IPS-20b (cell line): ENCODE data around the gene ETV2.
"Not testable (repeated sequence)": the region's sequence is repeated elsewhere in the genome, so short reads cannot be mapped to it uniquely, and the experiment has no call there.

Source experiments
- H3K27ac ChIP-seq: one replicate; pipeline ENCODE4 v1.5.1; 2013; ENCODE audit warnings: low read length
- H3K27me3 ChIP-seq: 2 replicates; pipeline ENCODE4 v1.6.1; 2013; ENCODE audit warnings: mild to moderate bottlenecking, low read length, inconsistent platforms; ENCODE audit not compliant: insufficient read depth
- H3K36me3 ChIP-seq: 2 replicates; pipeline ENCODE4 v1.6.1; 2013; ENCODE audit warnings: low read depth, mild to moderate bottlenecking, inconsistent platforms, low read length, moderate library complexity; ENCODE audit not compliant: insufficient read depth
- H3K4me1 ChIP-seq: 2 replicates; pipeline ENCODE4 v1.6.1; 2013; ENCODE audit warnings: mild to moderate bottlenecking, control low read depth, inconsistent platforms, low read length, moderate library complexity; ENCODE audit not compliant: insufficient read depth
- H3K4me3 ChIP-seq: 2 replicates; pipeline ENCODE4 v1.5.1; 2013; ENCODE audit warnings: mild to moderate bottlenecking, low read length, inconsistent platforms
- H3K9ac ChIP-seq: 2 replicates; pipeline ENCODE4 v1.6.1; 2013; ENCODE audit warnings: low read depth, mild to moderate bottlenecking, inconsistent platforms, low read length, moderate library complexity
- H3K9me3 ChIP-seq: 2 replicates; pipeline ENCODE4 v1.6.1; 2013; ENCODE audit warnings: mild to moderate bottlenecking, low read depth, low read length, inconsistent platforms; ENCODE audit not compliant: insufficient read depth

The ETV2 gene

GRCh38 chr19:35663981-35664380 lies 22.4 kb downstream of the ETV2 start:
- Histone ChIP-seq H3K9ac (no peak overlapping the region), H3K4me1 (no peaks in the 10 kb centered on the region; the same call in 1 of the 2 replicates), H3K36me3 (peaks cover 3% of the 10 kb centered on the region; the same call in 1 of the 2 replicates), H3K4me3 (no peak overlapping the region), H3K27ac (no peak overlapping the region), H3K27me3 (peaks cover 2% of the 10 kb centered on the region; the same call in 1 of the 2 replicates), H3K9me3 (no peaks in the 10 kb centered on the region)

DNA sequence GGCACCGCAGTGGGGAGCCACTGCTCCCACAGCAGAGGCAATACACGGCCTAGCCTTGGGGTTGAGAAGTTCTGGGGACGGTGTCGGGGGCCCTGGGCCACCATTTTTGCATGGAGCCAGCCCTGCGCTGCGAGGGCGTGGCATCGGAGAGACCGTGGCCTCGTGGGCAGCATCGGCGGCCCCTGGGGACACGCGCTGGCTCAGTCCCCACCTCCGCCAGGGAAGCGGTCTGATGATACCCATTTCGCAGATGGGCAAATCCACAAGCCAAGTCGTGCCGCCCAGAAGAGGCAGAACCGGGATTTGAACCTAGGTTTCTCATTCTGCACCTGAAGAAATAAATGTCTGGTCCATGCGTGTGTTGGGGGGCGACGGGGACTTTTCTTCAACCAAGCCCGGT lies 23.6 kb downstream of the ETV2 start:
- Histone ChIP-seq H3K27ac (no peak overlapping the region), H3K9ac (no peak overlapping the region), H3K4me3 (no peak overlapping the region), H3K27me3 (peaks cover 11% of the 10 kb centered on the region), H3K36me3 (no peaks in the 10 kb centered on the region), H3K9me3 (no peaks in the 10 kb centered on the region), H3K4me1 (no peaks in the 10 kb centered on the region; the same call in 1 of the 2 replicates)

GRCh38 chr19:35665604-35666003 lies 24.1 kb downstream of the ETV2 start:
- Histone ChIP-seq H3K36me3 (no peaks in the 10 kb centered on the region), H3K4me3 (no peak overlapping the region), H3K9me3 (no peaks in the 10 kb centered on the region), H3K4me1 (no peaks in the 10 kb centered on the region; the same call in 1 of the 2 replicates), H3K27ac (no peak overlapping the region), H3K9ac (no peak overlapping the region), H3K27me3 (peaks cover 11% of the 10 kb centered on the region)

GRCh38 chr19:35666251-35666913 lies 24.8 kb downstream of the ETV2 start, which contains the start of gene UPK1A:
UPK1A (plus strand) TSS chr19:35666517; CDS start chr19:35666813, 296 bp downstream.
- Histone ChIP-seq H3K27me3 (peaks cover 11% of the 10 kb centered on the region), H3K9me3 (no peaks in the 10 kb centered on the region), H3K4me3 (no peak within 1 kb of the TSS), H3K9ac (no peak within 1 kb of the TSS), H3K27ac (no peak within 1 kb of the TSS), H3K4me1 (no peaks in the 10 kb centered on the region; the same call in 1 of the 2 replicates), H3K36me3 (no peaks in the 10 kb centered on the region)

GRCh38 chr19:35669566-35669965 lies 28.0 kb downstream of the ETV2 start:
- H3K4me3 ChIP-seq: no peak overlapping the region
- H3K9ac ChIP-seq: no peak overlapping the region
- H3K9me3 ChIP-seq: no peaks in the 10 kb centered on the region
- peaks cover 36% of the 10 kb centered on the region for H3K27me3 ChIP-seq
- H3K27ac ChIP-seq: no peak overlapping the region
- no peaks in the 10 kb centered on the region for H3K4me1 ChIP-seq
- H3K36me3 ChIP-seq: no peaks in the 10 kb centered on the region

DNA sequence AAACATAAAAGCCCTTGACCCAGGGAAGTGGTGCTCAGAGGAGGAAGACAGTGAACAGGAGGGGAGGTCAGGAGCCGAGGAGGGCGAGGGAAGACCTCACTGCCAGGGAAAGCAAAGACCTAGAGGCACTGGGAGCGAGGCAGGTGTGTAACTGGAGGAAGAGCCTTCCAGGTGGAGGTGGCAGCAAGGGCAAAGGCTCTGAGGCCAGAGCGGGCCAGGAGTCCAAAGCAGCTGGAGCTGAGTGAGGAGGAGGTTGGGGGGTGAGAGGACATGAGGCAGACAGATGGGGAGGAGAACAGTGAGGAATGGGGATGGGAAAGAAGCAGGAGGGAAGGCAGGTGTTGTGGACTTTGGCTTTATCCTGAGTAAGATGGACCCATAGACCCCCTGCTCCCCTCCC lies 28.4 kb downstream of the ETV2 start:
- Histone ChIP-seq H3K36me3 (no peaks in the 10 kb centered on the region), H3K27me3 (peaks cover 36% of the 10 kb centered on the region), H3K9me3 (no peaks in the 10 kb centered on the region), H3K4me3 (no peak overlapping the region), H3K27ac (no peak overlapping the region), H3K4me1 (no peaks in the 10 kb centered on the region), H3K9ac (no peak overlapping the region)

DNA sequence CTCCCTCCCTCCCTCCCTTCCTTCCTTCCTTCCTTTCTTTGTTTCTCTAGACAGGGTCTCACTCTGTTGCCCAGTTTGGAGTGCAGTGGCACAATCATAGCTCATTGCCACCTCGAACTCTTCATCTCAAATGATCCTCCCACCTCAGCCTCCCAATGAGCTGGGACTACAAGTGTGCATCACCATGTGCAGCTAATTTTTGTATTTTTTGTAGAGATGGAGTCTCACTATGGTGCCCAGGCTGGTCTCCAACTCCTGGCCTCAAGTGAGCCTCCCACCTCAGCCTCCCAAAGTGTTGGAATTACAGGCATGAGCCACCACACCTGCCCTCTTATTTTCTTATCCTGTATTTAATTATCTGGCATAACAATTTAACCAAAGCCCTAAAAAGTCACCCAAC lies 29.1 kb downstream of the ETV2 start:
- H3K9me3 ChIP-seq: no peaks in the 10 kb centered on the region
- H3K9ac ChIP-seq: no peak overlapping the region
- no peak overlapping the region for H3K4me3 ChIP-seq
- H3K27me3 ChIP-seq: peaks cover 36% of the 10 kb centered on the region
- no peaks in the 10 kb centered on the region for H3K4me1 ChIP-seq
- no peak overlapping the region for H3K27ac ChIP-seq
- H3K36me3 ChIP-seq: no peaks in the 10 kb centered on the region

DNA sequence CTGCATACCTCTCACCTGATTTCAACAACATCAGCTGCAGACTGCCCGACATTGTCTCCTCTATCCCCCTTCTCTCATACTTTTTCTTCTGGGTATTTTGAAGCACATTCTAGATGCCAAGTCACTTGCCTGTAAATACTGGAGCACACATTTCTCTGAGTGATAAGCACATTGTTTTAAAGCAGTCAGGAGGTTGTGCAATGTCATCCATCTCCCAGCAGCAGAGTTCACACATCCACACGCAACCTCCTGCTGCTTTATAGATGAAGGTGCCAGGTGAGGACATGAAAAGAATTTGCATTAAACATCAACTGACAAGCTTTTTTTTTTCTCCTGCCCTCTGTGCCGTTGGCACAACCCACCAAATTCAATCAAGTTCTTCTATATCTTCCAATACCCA lies 30.3 kb downstream of the ETV2 start:
- H3K27me3 ChIP-seq: peaks cover 36% of the 10 kb centered on the region
- H3K9me3 ChIP-seq: no peaks in the 10 kb centered on the region
- no peak overlapping the region for H3K4me3 ChIP-seq
- H3K4me1 ChIP-seq: no peaks in the 10 kb centered on the region
- no peak overlapping the region for H3K9ac ChIP-seq
- no peak overlapping the region for H3K27ac ChIP-seq
- H3K36me3 ChIP-seq: no peaks in the 10 kb centered on the region

DNA sequence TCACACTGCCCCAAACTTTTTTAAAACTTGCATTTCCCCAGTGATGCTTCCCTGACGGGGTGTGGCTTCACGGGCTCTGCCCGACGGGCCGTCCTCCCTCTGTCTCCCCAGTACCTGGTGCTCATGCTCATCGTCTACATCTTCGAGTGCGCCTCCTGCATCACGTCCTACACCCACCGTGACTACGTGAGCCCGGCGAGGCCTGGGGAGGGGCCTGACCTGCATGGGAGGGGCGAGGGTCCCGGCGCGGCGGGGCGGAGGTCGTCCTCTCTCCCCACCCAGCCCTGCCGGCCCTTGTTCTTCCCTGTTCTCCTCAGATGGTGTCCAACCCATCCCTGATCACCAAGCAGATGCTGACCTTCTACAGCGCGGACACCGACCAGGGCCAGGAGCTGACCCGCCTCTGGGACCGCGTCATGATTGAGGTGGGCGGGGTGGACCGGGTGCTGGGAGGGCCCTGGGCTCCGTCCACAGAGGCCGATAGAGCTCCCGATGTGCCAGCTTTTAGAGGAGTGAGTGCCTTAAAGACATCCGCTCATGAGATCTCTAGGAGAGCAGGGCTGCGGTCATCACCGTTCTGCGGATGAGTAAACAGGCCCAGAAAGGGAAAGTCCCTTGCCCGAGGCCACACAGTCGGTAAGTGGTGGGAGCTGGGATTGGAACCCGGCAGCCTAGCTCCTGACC lies 31.7 kb downstream of the ETV2 start:
- Histone ChIP-seq H3K9ac (peak overlapping the region; percentile 38; the same call in 1 of the 2 replicates), H3K4me1 (no peaks in the 10 kb centered on the region), H3K36me3 (no peaks in the 10 kb centered on the region), H3K9me3 (no peaks in the 10 kb centered on the region), H3K27ac (no peak overlapping the region), H3K4me3 (peak overlapping the region; percentile 75), H3K27me3 (peaks cover 36% of the 10 kb centered on the region)

DNA sequence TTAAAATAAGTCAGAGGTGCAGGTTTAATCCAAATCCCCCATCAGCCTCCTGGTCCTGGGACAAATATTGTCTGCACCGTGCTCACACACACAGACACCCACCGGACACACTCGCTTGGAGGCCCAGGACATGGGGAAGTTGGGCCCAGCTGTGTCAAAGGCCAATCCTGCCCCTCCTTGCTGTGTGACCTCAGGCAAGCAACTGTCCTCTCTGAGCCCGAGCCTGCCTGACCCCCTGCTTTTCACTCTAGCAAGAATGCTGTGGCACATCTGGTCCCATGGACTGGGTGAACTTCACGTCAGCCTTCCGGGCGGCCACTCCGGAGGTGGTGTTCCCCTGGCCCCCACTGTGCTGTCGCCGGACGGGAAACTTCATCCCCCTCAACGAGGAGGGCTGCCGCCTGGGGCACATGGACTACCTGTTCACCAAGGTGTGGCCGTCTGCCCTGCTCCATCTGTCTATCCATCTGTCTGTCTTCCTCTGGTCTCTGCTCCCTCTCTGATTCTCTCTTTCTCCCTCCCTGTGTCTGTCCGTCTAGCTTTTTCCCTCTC lies 34.1 kb downstream of the ETV2 start:
- H3K4me1 ChIP-seq: no peaks in the 10 kb centered on the region
- H3K4me3 ChIP-seq: no peak overlapping the region
- no peak overlapping the region for H3K9ac ChIP-seq
- H3K9me3 ChIP-seq: no peaks in the 10 kb centered on the region
- peaks cover 25% of the 10 kb centered on the region for H3K27me3 ChIP-seq
- H3K27ac ChIP-seq: no peak overlapping the region
- no peaks in the 10 kb centered on the region for H3K36me3 ChIP-seq

DNA sequence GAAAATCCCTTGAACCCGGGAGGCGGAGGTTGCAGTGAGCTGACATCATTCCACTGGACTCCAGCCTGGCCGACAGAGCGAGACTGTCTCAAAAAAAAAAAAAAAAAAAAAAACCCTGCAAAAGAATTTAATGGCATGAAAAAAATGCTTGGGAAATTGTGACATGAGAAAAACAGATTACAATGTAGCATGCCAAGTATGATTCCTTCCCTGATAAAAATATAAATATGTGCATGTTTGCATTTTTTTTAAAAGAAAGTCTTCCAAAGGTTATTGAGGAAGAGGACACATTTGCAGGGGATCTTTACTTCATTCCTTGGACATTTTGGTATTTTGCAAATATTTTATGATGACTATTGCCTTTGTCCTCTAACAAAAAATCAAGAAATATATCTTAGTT lies 48.3 kb downstream of the ETV2 start:
- Histone ChIP-seq H3K9ac (no peak overlapping the region), H3K9me3 (no peaks in the 10 kb centered on the region), H3K27ac (no peak overlapping the region), H3K36me3 (no peaks in the 10 kb centered on the region), H3K27me3 (no peaks in the 10 kb centered on the region), H3K4me1 (no peaks in the 10 kb centered on the region), H3K4me3 (no peak overlapping the region)

DNA sequence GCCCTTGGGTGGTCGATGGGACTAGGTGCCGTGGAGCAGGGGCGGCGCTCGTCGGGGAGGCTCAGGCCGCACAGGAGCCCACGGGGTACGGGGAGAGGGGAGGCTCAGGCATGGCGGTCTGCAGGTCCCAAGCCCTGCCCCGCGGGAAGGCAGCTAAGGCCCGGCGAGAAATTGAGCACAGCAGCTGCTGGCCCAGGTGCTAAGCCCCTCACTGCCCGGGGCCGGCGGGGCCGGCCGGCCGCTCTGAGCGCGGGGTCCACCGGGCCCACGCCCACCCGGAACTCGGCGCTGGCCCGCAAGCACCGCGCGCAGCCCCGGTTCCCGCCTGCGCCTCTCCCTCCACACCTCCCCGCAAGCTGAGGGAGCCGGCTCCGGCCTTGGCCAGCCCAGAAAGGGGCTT lies 49.6 kb downstream of the ETV2 start:
- H3K27me3 ChIP-seq, H3K9me3 ChIP-seq, H3K9ac ChIP-seq, H3K27ac ChIP-seq, H3K36me3 ChIP-seq, H3K4me3 ChIP-seq, H3K4me1 ChIP-seq: not testable (repeated sequence)
